HG02642 (cell line): ENCODE data around the gene NAP1L2.
"Not testable (repeated sequence)": the region's sequence is repeated elsewhere in the genome, so short reads cannot be mapped to it uniquely, and the experiment has no call there.

ENCODE experiments used
- ATAC-seq: cut with Tn5 transposase; IDR thresholded peaks from one replicate; pipeline ENCODE4 v1.9.1; 2021; ENCODE audit warnings: mild to moderate bottlenecking; ENCODE audit not compliant: unreplicated experiment, poor library complexity

The NAP1L2 gene

GRCh38 chrX:73214426-73215094, at the start of gene NAP1L2:
Gene NAP1L2 (minus strand): TSS chrX:73214851. CDS start chrX:73214492, 359 bp downstream.
- ATAC-seq = peak; percentile 74

GRCh38 chrX:73262991-73263390, 48.3 kb upstream of the NAP1L2 start:
- ATAC-seq = no peak

- ATAC-seq = no peak
Measured at GRCh38 chrX:73239242-73239641, 24.6 kb upstream of the NAP1L2 start.

- ATAC-seq = no peak
Measured at GRCh38 chrX:73217621-73218020, 3.0 kb upstream of the NAP1L2 start.

GRCh38 chrX:73215246-73215645, 595 bp upstream of the NAP1L2 start:
- ATAC-seq = no peak

- no peak for ATAC-seq
Measured at GRCh38 chrX:73213734-73214425, 771 bp downstream of the NAP1L2 start.

GRCh38 chrX:73206366-73206765, 8.3 kb downstream of the NAP1L2 start:
- no peak for ATAC-seq

- ATAC-seq = no peak
Measured at GRCh38 chrX:73182502-73183114, 32.0 kb downstream of the NAP1L2 start.

GRCh38 chrX:73168945-73169344, 45.7 kb downstream of the NAP1L2 start:
- ATAC-seq = not testable (repeated sequence)
